Keratinocyte (primary cell): ENCODE results near the gene PIGQ. TPM values are rescaled to one million over a fixed set of nuclear protein-coding genes. Genes with fewer than 3 reads are reported as not detected.

Experiments used
- DNase-seq: peaks from one replicate; pipeline ENCODE4 v3.0.0-alpha.2; 2011; ENCODE audit warnings: low read depth, missing footprints, low spot score
- FAIRE-seq: peaks from 2 replicates; lab custom pipeline; 2011; peaks lifted over from hg19 to GRCh38; lab: Jason Lieb, UNC
- H2AFZ ChIP-seq: 2 replicates; pipeline ENCODE4 v1.6.0; 2012; ENCODE audit warnings: low read length, control low read depth, inconsistent platforms; ENCODE audit not compliant: control insufficient read depth
- H3K27ac ChIP-seq: 2 replicates; pipeline ENCODE4 v1.5.1; 2011; ENCODE audit warnings: low read length; ENCODE audit not compliant: control insufficient read depth, insufficient read depth
- H3K27me3 ChIP-seq: 3 replicates; pipeline ENCODE4 v1.6.0; 2011; ENCODE audit warnings: low read length; ENCODE audit not compliant: control insufficient read depth, insufficient read depth; ENCODE audit errors: extremely low read depth
- H3K36me3 ChIP-seq, 2 experiments: 2 replicates in 1 of 2; 3 replicates in 1 of 2; pipeline ENCODE4 v1.5.1; 2011; ENCODE audit warnings: low read length in 2 of 2, mild to moderate bottlenecking in 1 of 2; ENCODE audit not compliant: control insufficient read depth in 2 of 2, insufficient read depth in 2 of 2; ENCODE audit errors: extremely low read depth in 1 of 2
- H3K4me1 ChIP-seq: 3 replicates; pipeline ENCODE4 v1.5.1; 2011; ENCODE audit warnings: low read length; ENCODE audit not compliant: control insufficient read depth, insufficient read depth; ENCODE audit errors: extremely low read depth
- H3K4me2 ChIP-seq: 3 replicates; pipeline ENCODE4 v1.6.0; 2011; ENCODE audit warnings: low read depth, low read length; ENCODE audit not compliant: control insufficient read depth, insufficient read depth; ENCODE audit errors: extremely low read depth
- H3K4me3 ChIP-seq, 3 experiments: fragments of 200-600 bp in 1 of 3; sonication (generic) in 1 of 3; 2 replicates in 2 of 3; 3 replicates in 1 of 3; pipeline ENCODE4 v1.5.1; 2011 to 2016; ENCODE audit warnings: low read length in 3 of 3, mild to moderate bottlenecking in 3 of 3, control low read depth in 2 of 3, inconsistent platforms in 1 of 3, low read depth in 1 of 3, mixed read lengths in 1 of 3, mixed run types in 1 of 3, moderate library complexity in 1 of 3; ENCODE audit not compliant: control insufficient read depth in 2 of 3, insufficient read depth in 2 of 3; ENCODE audit errors: extremely low read depth in 1 of 3
- H3K79me2 ChIP-seq: 2 replicates; pipeline ENCODE4 v1.6.0; 2012; ENCODE audit warnings: low read length; ENCODE audit not compliant: control insufficient read depth, insufficient read depth
- H3K9ac ChIP-seq: 3 replicates; pipeline ENCODE4 v1.6.0; 2011; ENCODE audit warnings: low read length; ENCODE audit not compliant: control insufficient read depth, insufficient read depth; ENCODE audit errors: extremely low read depth
- H3K9me1 ChIP-seq: 3 replicates; pipeline ENCODE4 v1.6.0; 2011; ENCODE audit warnings: low read length; ENCODE audit not compliant: control insufficient read depth, insufficient read depth; ENCODE audit errors: extremely low read depth
- H3K9me3 ChIP-seq: 2 replicates; pipeline ENCODE4 v1.5.1; 2012; ENCODE audit warnings: low read depth, low read length; ENCODE audit not compliant: control insufficient read depth
- H4K20me1 ChIP-seq: 3 replicates; pipeline ENCODE4 v1.6.0; 2011; ENCODE audit warnings: low read length; ENCODE audit not compliant: control insufficient read depth, insufficient read depth; ENCODE audit errors: extremely low read depth
- CTCF ChIP-seq, 3 experiments: IDR thresholded peaks in 1 of 3; conservative IDR thresholded peaks in 1 of 3; optimal IDR thresholded peaks in 1 of 3; 2 replicates in 2 of 3; 3 replicates in 1 of 3; pipeline versions ENCODE3 to v1.5.1; 2011; ENCODE audit warnings: low read length in 3 of 3, mild to moderate bottlenecking in 3 of 3, moderate library complexity in 2 of 3, control low read depth in 1 of 3, inconsistent platforms in 1 of 3; ENCODE audit not compliant: insufficient read depth in 2 of 3; ENCODE audit errors: extremely low read depth in 1 of 3
- EZH2 ChIP-seq: IDR thresholded peaks from one replicate; pipeline ENCODE4 v1.6.1; 2012; ENCODE audit warnings: inconsistent platforms, mild to moderate bottlenecking, low read length, moderate library complexity
- dilution Hi-C: fragments of 300-500 bp; cut with MboI; formaldehyde crosslinking; loops from one replicate; pipeline ENCODE4 v1.7.0; 2020; ENCODE audit warnings: low sequenced_read_pairs; ENCODE audit not compliant: extremely low pct_ligation_motif_present
- polyA plus RNA-seq, 5 experiments: library from polyadenylated mRNA; depleted of rRNA in 3 of 5; stranded (reverse) in 3 of 5; stranded (forward) in 1 of 5; unstranded in 1 of 5; fragments of >200 nt; gene quantifications; 1 replicate in 1 of 5; 2 replicates in 3 of 5; 3 replicates in 1 of 5; pipeline versions ENCODE4 v1.2.1 to v1.2.3, GENCODE V29; 2011 to 2012; ENCODE audit warnings: missing spikeins in 2 of 5, low read depth in 1 of 5, low replicate concordance in 1 of 5

PIGQ gene
- polyA plus RNA-seq, 1 donor (not counting 4 experiments of a cell fraction or from before 2014, with no cell fraction given) = 11.2 TPM

GRCh38 chr16:555528-556473 is 14.0 kb upstream of the PIGQ start:
- Histone ChIP-seq H3K79me2 (no peaks in the 10 kb centered on the region), H2AFZ (no peak overlapping the region), H4K20me1 (no peaks in the 10 kb centered on the region), H3K9ac (peak overlapping the region; percentile 9), H3K36me3 (peaks cover 3 to 4% of the 10 kb centered on the region in 2 experiments), H3K4me1 (peaks cover 12% of the 10 kb centered on the region), H3K4me3 (no peak overlapping the region), H3K4me2 (no peak overlapping the region), H3K9me3 (no peaks in the 10 kb centered on the region), H3K27me3 (peaks cover 32% of the 10 kb centered on the region), H3K27ac (no peak overlapping the region), H3K9me1 (no peaks in the 10 kb centered on the region)
- DNase-seq (no peak), FAIRE-seq (no peak)
- dilution Hi-C loops = no loop called here
- TF ChIP-seq CTCF (optimal IDR thresholded peaks at IDR 0.05 in 1 of 3, IDR thresholded peaks at IDR 0.05 in 1 of 3, conservative IDR thresholded peaks at IDR 0.05 in 1 of 3; ENCODE audit: extremely low read depth in 1 of 3, insufficient read depth in 2 of 3, low read length in 3 of 3) (peak in 1 of 3 experiments; percentile 47), EZH2 (no peak)

GRCh38 chr16:556474-557173 is 13.1 kb upstream of the PIGQ start:
- H3K4me2 ChIP-seq = no peak overlapping the region
- no peaks in the 10 kb centered on the region for H3K79me2 ChIP-seq
- no peak overlapping the region for H3K4me3 ChIP-seq
- dilution Hi-C loops = no loop called here
- H3K9ac ChIP-seq = no peak overlapping the region
- H3K27me3 ChIP-seq = peaks cover 40% of the 10 kb centered on the region
- no peaks in the 10 kb centered on the region for H3K9me3 ChIP-seq
- no peak for DNase-seq
- peaks cover 3 to 4% of the 10 kb centered on the region in 2 experiments for H3K36me3 ChIP-seq
- FAIRE-seq = no peak
- H4K20me1 ChIP-seq = no peaks in the 10 kb centered on the region
- no peak overlapping the region for H2AFZ ChIP-seq
- H3K9me1 ChIP-seq = no peaks in the 10 kb centered on the region
- no peak overlapping the region for H3K27ac ChIP-seq
- H3K4me1 ChIP-seq = peaks cover 12% of the 10 kb centered on the region
- no peak for TF ChIP-seq CTCF (optimal IDR thresholded peaks at IDR 0.05 in 1 of 3, IDR thresholded peaks at IDR 0.05 in 1 of 3, conservative IDR thresholded peaks at IDR 0.05 in 1 of 3; ENCODE audit: extremely low read depth in 1 of 3, insufficient read depth in 2 of 3, low read length in 3 of 3)
- TF ChIP-seq EZH2 = no peak
